IMR-90 (cell line): ENCODE data around the gene APOE. TPM values are rescaled to one million over a fixed set of nuclear protein-coding genes. Genes with fewer than 3 reads are reported as not detected.

Experiments
- ATAC-seq: fragments of 200-7000 bp; cut with Tn5 transposase; 2 replicates; pipeline ENCODE4 v1.9.1; 2020; ENCODE audit warnings: low read depth, mild to moderate bottlenecking, moderate library complexity
- BruUV-seq: library from RNA; stranded (reverse); fragments of 400-500 nt; replicated peaks from 2 replicates; lab custom pipeline; 2021; lab: Mats Ljungman, UMichigan
- CTCF ChIA-PET: fragments of 300-600 bp; formaldehyde crosslinking; extraction: SDS; loops from one replicate; lab custom pipeline; 2021; ENCODE audit warnings: antibody characterized with exemption; lab: Yijun Ruan, JAX
- POLR2A ChIA-PET: fragments of 300-600 bp; sonication (Branson Sonifier 250); formaldehyde crosslinking; loops from one replicate; lab custom pipeline; 2022; ENCODE audit warnings: antibody characterized with exemption; ENCODE audit not compliant: unreplicated experiment; lab: Charles Lee
- DNase-seq: peaks from one replicate; pipeline ENCODE4 v3.0.0; 2013
- H2AFZ ChIP-seq: replicated peaks from 2 replicates; pipeline ENCODE3; 2013; ENCODE audit warnings: low read length, mild to moderate bottlenecking; ENCODE audit not compliant: poor library complexity
- H2AK5ac ChIP-seq: 2 replicates; pipeline ENCODE4 v1.6.1; 2013; ENCODE audit warnings: low read depth, low read length, inconsistent platforms
- H2AK9ac ChIP-seq: replicated peaks from 2 replicates; pipeline ENCODE3; 2013; ENCODE audit warnings: mild to moderate bottlenecking, low read depth, low read length, moderate library complexity; ENCODE audit not compliant: poor library complexity
- H2BK120ac ChIP-seq: 2 replicates; pipeline ENCODE4 v1.6.1; 2013; ENCODE audit warnings: low read depth, low read length, inconsistent platforms
- H2BK15ac ChIP-seq: 3 replicates; pipeline ENCODE4 v1.6.1; 2013; ENCODE audit warnings: low read depth, low read length, inconsistent platforms
- H2BK20ac ChIP-seq: 2 replicates; pipeline ENCODE4 v1.6.1; 2013; ENCODE audit warnings: low read depth, mild to moderate bottlenecking, inconsistent platforms, low read length, moderate library complexity
- H2BK5ac ChIP-seq: 2 replicates; pipeline ENCODE4 v1.6.1; 2013; ENCODE audit warnings: mild to moderate bottlenecking, low read depth, low read length, inconsistent platforms; ENCODE audit not compliant: poor library complexity, severe bottlenecking
- H3K14ac ChIP-seq: replicated peaks from 2 replicates; pipeline ENCODE4 v1.6.1; 2013; ENCODE audit warnings: low read depth, low read length, inconsistent platforms
- H3K18ac ChIP-seq: 2 replicates; pipeline ENCODE4 v1.6.1; 2013; ENCODE audit warnings: low read depth, low read length, control low read depth
- H3K23ac ChIP-seq: 2 replicates; pipeline ENCODE4 v1.6.1; 2013; ENCODE audit warnings: low read depth, low read length, inconsistent platforms
- H3K27ac ChIP-seq: 2 replicates; pipeline ENCODE4 v1.5.1; 2013; ENCODE audit warnings: mild to moderate bottlenecking, control low read depth, low read length; ENCODE audit not compliant: insufficient read depth
- H3K27me3 ChIP-seq: 2 replicates; pipeline ENCODE4 v1.6.1; 2013; ENCODE audit warnings: low read length; ENCODE audit not compliant: control insufficient read depth, insufficient read depth
- H3K36me3 ChIP-seq: 2 replicates; pipeline ENCODE4 v1.6.1; 2013; ENCODE audit warnings: low read length, mixed read lengths; ENCODE audit not compliant: control insufficient read depth, insufficient read depth
- H3K4ac ChIP-seq: 2 replicates; pipeline ENCODE4 v1.6.1; 2013; ENCODE audit warnings: low read depth, low read length, inconsistent platforms
- H3K4me1 ChIP-seq: 2 replicates; pipeline ENCODE4 v1.6.1; 2013; ENCODE audit warnings: low read length, mixed read lengths; ENCODE audit not compliant: control insufficient read depth, insufficient read depth
- H3K4me2 ChIP-seq: 2 replicates; pipeline ENCODE4 v1.6.1; 2013; ENCODE audit warnings: low read depth, mild to moderate bottlenecking, control low read depth, low read length, moderate library complexity
- H3K4me3 ChIP-seq: 2 replicates; pipeline ENCODE4 v1.5.1; 2013; ENCODE audit warnings: low read depth, mild to moderate bottlenecking, control low read depth, low read length, moderate library complexity; ENCODE audit not compliant: insufficient read depth
- H3K56ac ChIP-seq: 2 replicates; pipeline ENCODE4 v1.6.1; 2013; ENCODE audit warnings: low read length, inconsistent platforms; ENCODE audit not compliant: insufficient read depth; ENCODE audit errors: extremely low read depth
- H3K79me1 ChIP-seq, 2 experiments: 2 replicates each; pipeline ENCODE4 v1.6.1; 2013; ENCODE audit warnings: low read length in 2 of 2, inconsistent platforms in 1 of 2, low read depth in 1 of 2
- H3K9ac ChIP-seq: 2 replicates; pipeline ENCODE4 v1.6.1; 2013; ENCODE audit warnings: low read depth, low read length, control low read depth
- H3K9me1 ChIP-seq: 2 replicates; pipeline ENCODE4 v1.6.1; 2013; ENCODE audit warnings: low read length, inconsistent platforms; ENCODE audit not compliant: insufficient read depth
- H3K9me3 ChIP-seq: 2 replicates; pipeline ENCODE4 v1.6.1; 2013; ENCODE audit warnings: low read length; ENCODE audit not compliant: control insufficient read depth, insufficient read depth
- H4K20me1 ChIP-seq: 2 replicates; pipeline ENCODE4 v1.6.1; 2013; ENCODE audit warnings: low read length, inconsistent platforms; ENCODE audit not compliant: insufficient read depth
- H4K5ac ChIP-seq: 2 replicates; pipeline ENCODE4 v1.6.1; 2013; ENCODE audit warnings: mild to moderate bottlenecking, low read depth, low read length, control low read depth
- H4K8ac ChIP-seq, 2 experiments: 2 replicates each; pipeline ENCODE4 v1.6.1; 2013; ENCODE audit warnings: low read depth in 2 of 2, low read length in 2 of 2, control low read depth in 1 of 2, inconsistent platforms in 1 of 2
- H4K91ac ChIP-seq: 2 replicates; pipeline ENCODE4 v1.6.1; 2013; ENCODE audit warnings: low read depth, low read length, inconsistent platforms; ENCODE audit not compliant: insufficient read depth
- BHLHE40 ChIP-seq: fragments of 150-350 bp; IDR thresholded peaks from 2 replicates; pipeline ENCODE4 v1.6.1; 2016; ENCODE audit warnings: mild to moderate bottlenecking, low read depth, low read length
- CEBPB ChIP-seq: IDR thresholded peaks from 2 replicates; pipeline ENCODE4 v1.6.1; 2012; ENCODE audit warnings: low read depth, low read length, improper control_type of control experiment
- FOS ChIP-seq: fragments of 150-350 bp; IDR thresholded peaks from 2 replicates; pipeline ENCODE4 v1.6.1; 2016; ENCODE audit warnings: low read depth, low read length
- MAFK ChIP-seq: IDR thresholded peaks from 2 replicates; pipeline ENCODE4 v1.6.1; 2012; ENCODE audit warnings: low read depth, low read length, improper control_type of control experiment
- MAZ ChIP-seq: IDR thresholded peaks from 2 replicates; pipeline ENCODE4 v1.6.1; 2012; ENCODE audit warnings: low read depth, mild to moderate bottlenecking, low read length, improper control_type of control experiment, moderate library complexity, borderline replicate concordance
- RCOR1 ChIP-seq: IDR thresholded peaks from 2 replicates; pipeline ENCODE4 v1.6.1; 2012; ENCODE audit warnings: mild to moderate bottlenecking, low read length, improper control_type of control experiment; ENCODE audit not compliant: insufficient replicate concordance
- RFX5 ChIP-seq: IDR thresholded peaks from 2 replicates; pipeline ENCODE4 v1.8.0; 2012; ENCODE audit warnings: low read depth, mild to moderate bottlenecking, low read length, moderate library complexity
- WGBS, 2 experiments: methylation state at CpG; one replicate each; pipeline versions ENCODE4 v1.1.5 to v1.1.7; 2013; ENCODE audit warnings: missing lambda C conversion rate in 2 of 2; ENCODE audit not compliant: insufficient read length in 1 of 2; ENCODE audit errors: extremely low coverage in 2 of 2; 5-methylcytosine and 5-hydroxymethylcytosine counted together
- dilution Hi-C: fragments of 300-500 bp; cut with HindIII; formaldehyde crosslinking; loops from one replicate; pipeline ENCODE4 v1.14.3; 2018; ENCODE audit warnings: low sequenced_read_pairs; ENCODE audit not compliant: unreplicated experiment
- in situ Hi-C: fragments of 300-500 bp; cut with MboI; formaldehyde crosslinking; loops from 3 replicates; pipeline ENCODE4 v1.14.3; 2019; ENCODE audit warnings: low sequenced_read_pairs, inconsistent platforms, mixed read lengths
- intact Hi-C: fragments of 100-400 bp; cut with micrococcal nuclease; formaldehyde crosslinking; loops from 2 replicates; pipeline ENCODE4 v1.10.0; 2022
- polyA plus RNA-seq, 3 experiments: library from polyadenylated mRNA; depleted of rRNA; stranded (reverse); fragments of >200 nt; gene quantifications; 2 replicates each; pipeline ENCODE4 v1.2.3, GENCODE V29; 2012; ENCODE audit warnings: low replicate concordance in 1 of 3
- total RNA-seq: library from RNA; depleted of rRNA; stranded (reverse); fragments of >200 nt; gene quantifications from 2 replicates; pipeline ENCODE4 v1.2.3, GENCODE V29; 2012
- TF ChIP-seq, protein P1 (sequence below): fragments of 150-350 bp; IDR thresholded peaks from 2 replicates; pipeline ENCODE4 v1.6.1; 2016; ENCODE audit warnings: low read depth, mild to moderate bottlenecking, low read length, moderate library complexity, borderline replicate concordance

Gene APOE
- total and polyA plus RNA-seq, 2 of the 4 experiments (the other 2 are of a cell fraction) = 0.18 to 2.0 TPM

DNA sequence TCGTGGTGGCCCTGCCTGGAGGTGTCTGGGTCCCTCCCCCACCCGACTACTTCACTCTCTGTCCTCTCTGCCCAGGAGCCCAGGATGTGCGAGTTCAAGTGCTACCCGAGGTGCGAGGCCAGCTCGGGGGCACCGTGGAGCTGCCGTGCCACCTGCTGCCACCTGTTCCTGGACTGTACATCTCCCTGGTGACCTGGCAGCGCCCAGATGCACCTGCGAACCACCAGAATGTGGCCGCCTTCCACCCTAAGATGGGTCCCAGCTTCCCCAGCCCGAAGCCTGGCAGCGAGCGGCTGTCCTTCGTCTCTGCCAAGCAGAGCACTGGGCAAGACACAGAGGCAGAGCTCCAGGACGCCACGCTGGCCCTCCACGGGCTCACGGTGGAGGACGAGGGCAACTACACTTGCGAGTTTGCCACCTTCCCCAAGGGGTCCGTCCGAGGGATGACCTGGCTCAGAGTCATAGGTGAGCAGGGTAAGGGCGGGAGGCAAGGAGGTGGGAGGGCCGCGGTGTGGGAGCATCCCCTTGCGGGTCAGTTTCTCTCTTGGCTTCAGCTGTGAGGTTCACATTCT is 40.3 kb upstream of the APOE start:
- no TSS peak for BruUV-seq
- Histone ChIP-seq H3K4me3 (no peak overlapping the region), H3K56ac (no peak overlapping the region), H3K79me1 (peaks cover 30 to 75% of the 10 kb centered on the region in 2 experiments), H2BK5ac (no peak overlapping the region), H2BK15ac (no peak overlapping the region), H3K27ac (no peak overlapping the region), H3K27me3 (no peaks in the 10 kb centered on the region), H3K9me3 (no peaks in the 10 kb centered on the region), H2BK20ac (no peak overlapping the region), H2AK9ac (no peak overlapping the region), H3K9ac (no peak overlapping the region), H3K9me1 (peaks cover 8% of the 10 kb centered on the region; the same call in 1 of the 2 replicates), H3K14ac (no peak overlapping the region), H2AFZ (peak overlapping the region; percentile 32), H2AK5ac (no peak overlapping the region), H3K4me1 (peaks cover 2% of the 10 kb centered on the region; the same call in 1 of the 2 replicates), H2BK120ac (no peak overlapping the region), H4K20me1 (peaks cover 57% of the 10 kb centered on the region), H4K5ac (no peak overlapping the region), H3K23ac (no peak overlapping the region), H3K4ac (no peak overlapping the region), H3K4me2 (no peak overlapping the region), H3K18ac (no peak overlapping the region), H4K91ac (no peak overlapping the region), H3K36me3 (peaks cover 40% of the 10 kb centered on the region), H4K8ac (no peak overlapping the region)
- CTCF ChIA-PET = no interaction called here
- POLR2A ChIA-PET = no interaction called here
- 93% methylated on average over 16 of the region's 27 CpGs; no CpG with 5 or more reads in 1 of the 2 experiments for WGBS, 2 experiments
- DNase-seq (no peak), ATAC-seq (no peak)
- dilution Hi-C loops = no loop called here
- intact Hi-C loops = no loop called here
- no peak for TF ChIP-seq RCOR1
- TF ChIP-seq, protein P1, sequence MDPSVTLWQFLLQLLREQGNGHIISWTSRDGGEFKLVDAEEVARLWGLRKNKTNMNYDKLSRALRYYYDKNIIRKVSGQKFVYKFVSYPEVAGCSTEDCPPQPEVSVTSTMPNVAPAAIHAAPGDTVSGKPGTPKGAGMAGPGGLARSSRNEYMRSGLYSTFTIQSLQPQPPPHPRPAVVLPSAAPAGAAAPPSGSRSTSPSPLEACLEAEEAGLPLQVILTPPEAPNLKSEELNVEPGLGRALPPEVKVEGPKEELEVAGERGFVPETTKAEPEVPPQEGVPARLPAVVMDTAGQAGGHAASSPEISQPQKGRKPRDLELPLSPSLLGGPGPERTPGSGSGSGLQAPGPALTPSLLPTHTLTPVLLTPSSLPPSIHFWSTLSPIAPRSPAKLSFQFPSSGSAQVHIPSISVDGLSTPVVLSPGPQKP = no peak
- no peak for TF ChIP-seq MAFK
- no peak for TF ChIP-seq RFX5
- no peak for TF ChIP-seq MAZ
- no peak for TF ChIP-seq FOS
- no peak for TF ChIP-seq CEBPB
- TF ChIP-seq BHLHE40 = no peak
- in situ Hi-C loops = no loop called here
